ENCODE measurements around the gene MRPS33. TPM values are rescaled to one million over a fixed set of nuclear protein-coding genes. Genes with fewer than 3 reads are reported as not detected.

Gene MRPS33
- total and polyA plus RNA-seq, 2 of the 13 experiments (the other 11 are each of a cell fraction or from before 2014, with no cell fraction given): 50.9 to 91.0 TPM

DNA sequence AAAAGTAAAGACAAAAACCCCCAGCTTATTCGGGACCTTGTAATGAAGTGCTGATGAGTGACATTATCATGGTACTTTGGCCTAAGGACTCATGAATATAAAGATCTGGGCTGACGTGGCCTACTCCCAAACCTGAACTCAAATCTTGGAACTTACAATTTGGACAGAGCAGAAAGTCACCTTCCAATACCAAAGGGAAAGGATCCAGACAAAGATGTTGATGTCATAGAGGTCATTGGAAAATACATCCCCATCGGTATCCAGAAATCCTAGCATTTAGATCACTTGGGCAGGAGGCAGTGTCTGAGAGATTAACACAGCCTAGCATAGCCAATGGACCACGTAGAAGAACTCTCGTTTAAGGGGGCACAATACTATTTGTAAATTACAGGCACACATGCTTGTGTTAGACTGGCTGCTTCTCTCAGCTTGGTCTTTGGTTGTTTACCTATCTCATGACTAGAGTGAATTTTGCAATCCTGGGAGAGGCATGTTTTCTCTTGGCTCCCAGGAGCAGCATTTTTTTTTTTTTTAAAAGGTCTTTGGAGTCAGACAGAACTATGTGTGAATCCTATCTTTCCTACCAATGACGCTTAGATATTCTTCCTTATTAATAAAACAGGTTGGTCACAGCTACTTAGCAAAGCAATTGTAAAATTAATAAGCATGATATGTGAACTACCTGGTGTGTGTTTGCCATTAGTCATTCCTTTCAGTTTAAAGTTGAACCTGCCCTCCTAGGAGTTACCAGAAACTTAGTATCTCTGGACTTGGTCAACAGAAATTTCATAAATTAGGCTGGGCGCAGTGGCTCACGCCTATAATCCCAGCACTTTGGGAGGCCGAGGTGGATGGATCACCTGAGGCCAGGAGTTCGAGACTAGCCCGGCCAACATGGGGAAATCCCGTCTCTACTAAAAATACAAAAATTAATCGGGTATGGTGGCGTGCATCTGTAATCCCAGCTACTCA lies 27.8 kb upstream of the MRPS33 start (continued):
- TF ChIP-seq, protein P1, sequence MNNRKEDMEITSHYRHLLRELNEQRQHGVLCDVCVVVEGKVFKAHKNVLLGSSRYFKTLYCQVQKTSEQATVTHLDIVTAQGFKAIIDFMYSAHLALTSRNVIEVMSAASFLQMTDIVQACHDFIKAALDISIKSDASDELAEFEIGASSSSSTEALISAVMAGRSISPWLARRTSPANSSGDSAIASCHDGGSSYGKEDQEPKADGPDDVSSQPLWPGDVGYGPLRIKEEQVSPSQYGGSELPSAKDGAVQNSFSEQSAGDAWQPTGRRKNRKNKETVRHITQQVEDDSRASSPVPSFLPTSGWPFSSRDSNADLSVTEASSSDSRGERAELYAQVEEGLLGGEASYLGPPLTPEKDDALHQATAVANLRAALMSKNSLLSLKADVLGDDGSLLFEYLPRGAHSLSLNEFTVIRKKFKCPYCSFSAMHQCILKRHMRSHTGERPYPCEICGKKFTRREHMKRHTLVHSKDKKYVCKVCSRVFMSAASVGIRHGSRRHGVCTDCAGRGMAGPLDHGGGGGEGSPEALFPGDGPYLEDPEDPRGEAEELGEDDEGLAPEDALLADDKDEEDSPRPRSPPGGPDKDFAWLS (CRISPR knock-in tag; IDR thresholded peaks at IDR 0.05; ENCODE audit: borderline replicate concordance): no peak
- TF ChIP-seq, protein P2, sequence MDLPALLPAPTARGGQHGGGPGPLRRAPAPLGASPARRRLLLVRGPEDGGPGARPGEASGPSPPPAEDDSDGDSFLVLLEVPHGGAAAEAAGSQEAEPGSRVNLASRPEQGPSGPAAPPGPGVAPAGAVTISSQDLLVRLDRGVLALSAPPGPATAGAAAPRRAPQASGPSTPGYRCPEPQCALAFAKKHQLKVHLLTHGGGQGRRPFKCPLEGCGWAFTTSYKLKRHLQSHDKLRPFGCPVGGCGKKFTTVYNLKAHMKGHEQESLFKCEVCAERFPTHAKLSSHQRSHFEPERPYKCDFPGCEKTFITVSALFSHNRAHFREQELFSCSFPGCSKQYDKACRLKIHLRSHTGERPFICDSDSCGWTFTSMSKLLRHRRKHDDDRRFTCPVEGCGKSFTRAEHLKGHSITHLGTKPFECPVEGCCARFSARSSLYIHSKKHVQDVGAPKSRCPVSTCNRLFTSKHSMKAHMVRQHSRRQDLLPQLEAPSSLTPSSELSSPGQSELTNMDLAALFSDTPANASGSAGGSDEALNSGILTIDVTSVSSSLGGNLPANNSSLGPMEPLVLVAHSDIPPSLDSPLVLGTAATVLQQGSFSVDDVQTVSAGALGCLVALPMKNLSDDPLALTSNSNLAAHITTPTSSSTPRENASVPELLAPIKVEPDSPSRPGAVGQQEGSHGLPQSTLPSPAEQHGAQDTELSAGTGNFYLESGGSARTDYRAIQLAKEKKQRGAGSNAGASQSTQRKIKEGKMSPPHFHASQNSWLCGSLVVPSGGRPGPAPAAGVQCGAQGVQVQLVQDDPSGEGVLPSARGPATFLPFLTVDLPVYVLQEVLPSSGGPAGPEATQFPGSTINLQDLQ (CRISPR knock-in tag; IDR thresholded peaks at IDR 0.05): no peak
- TF ChIP-seq FOXA1 (IDR thresholded peaks at IDR 0.05): no peak
- TF ChIP-seq FOXA1 (CRISPR knock-in tag; IDR thresholded peaks at IDR 0.05): peak; percentile 89
- TF ChIP-seq, protein P3, sequence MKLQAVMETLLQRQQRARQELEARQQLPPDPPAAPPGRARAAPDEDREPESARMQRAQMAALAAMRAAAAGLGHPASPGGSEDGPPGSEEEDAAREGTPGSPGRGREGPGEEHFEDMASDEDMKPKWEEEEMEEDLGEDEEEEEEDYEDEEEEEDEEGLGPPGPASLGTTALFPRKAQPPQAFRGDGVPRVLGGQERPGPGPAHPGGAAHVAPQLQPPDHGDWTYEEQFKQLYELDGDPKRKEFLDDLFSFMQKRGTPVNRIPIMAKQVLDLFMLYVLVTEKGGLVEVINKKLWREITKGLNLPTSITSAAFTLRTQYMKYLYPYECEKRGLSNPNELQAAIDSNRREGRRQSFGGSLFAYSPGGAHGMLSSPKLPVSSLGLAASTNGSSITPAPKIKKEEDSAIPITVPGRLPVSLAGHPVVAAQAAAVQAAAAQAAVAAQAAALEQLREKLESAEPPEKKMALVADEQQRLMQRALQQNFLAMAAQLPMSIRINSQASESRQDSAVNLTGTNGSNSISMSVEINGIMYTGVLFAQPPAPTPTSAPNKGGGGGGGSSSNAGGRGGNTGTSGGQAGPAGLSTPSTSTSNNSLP (IDR thresholded peaks at IDR 0.05; ENCODE audit: low read depth, low read length): no peak
- TF ChIP-seq SMAD3 (CRISPR knock-in tag; IDR thresholded peaks at IDR 0.05): no peak
- no peak for TF ChIP-seq ZNF274 (CRISPR knock-in tag; IDR thresholded peaks at IDR 0.05)
- TF ChIP-seq LCORL (IDR thresholded peaks at IDR 0.05): no peak
- TF ChIP-seq LCORL (CRISPR knock-in tag; IDR thresholded peaks at IDR 0.05): peak; percentile 52; the same call in 1 of the 2 replicates
- peak; percentile 27; the same call in 1 of the 2 replicates for TF ChIP-seq SALL1 (CRISPR knock-in tag; IDR thresholded peaks at IDR 0.05)
- TF ChIP-seq, protein P4, sequence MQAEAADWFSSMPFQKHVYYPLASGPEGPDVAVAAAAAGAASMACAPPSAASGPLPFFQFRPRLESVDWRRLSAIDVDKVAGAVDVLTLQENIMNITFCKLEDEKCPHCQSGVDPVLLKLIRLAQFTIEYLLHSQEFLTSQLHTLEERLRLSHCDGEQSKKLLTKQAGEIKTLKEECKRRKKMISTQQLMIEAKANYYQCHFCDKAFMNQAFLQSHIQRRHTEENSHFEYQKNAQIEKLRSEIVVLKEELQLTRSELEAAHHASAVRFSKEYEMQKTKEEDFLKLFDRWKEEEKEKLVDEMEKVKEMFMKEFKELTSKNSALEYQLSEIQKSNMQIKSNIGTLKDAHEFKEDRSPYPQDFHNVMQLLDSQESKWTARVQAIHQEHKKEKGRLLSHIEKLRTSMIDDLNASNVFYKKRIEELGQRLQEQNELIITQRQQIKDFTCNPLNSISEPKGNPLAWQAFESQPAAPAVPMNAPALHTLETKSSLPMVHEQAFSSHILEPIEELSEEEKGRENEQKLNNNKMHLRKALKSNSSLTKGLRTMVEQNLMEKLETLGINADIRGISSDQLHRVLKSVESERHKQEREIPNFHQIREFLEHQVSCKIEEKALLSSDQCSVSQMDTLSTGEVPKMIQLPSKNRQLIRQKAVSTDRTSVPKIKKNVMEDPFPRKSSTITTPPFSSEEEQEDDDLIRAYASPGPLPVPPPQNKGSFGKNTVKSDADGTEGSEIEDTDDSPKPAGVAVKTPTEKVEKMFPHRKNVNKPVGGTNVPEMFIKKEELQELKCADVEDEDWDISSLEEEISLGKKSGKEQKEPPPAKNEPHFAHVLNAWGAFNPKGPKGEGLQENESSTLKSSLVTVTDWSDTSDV (CRISPR knock-in tag; IDR thresholded peaks at IDR 0.05): no peak
- TF ChIP-seq ZNF256 (CRISPR knock-in tag; conservative IDR thresholded peaks at IDR 0.05): no peak
- TF ChIP-seq, protein P5, sequence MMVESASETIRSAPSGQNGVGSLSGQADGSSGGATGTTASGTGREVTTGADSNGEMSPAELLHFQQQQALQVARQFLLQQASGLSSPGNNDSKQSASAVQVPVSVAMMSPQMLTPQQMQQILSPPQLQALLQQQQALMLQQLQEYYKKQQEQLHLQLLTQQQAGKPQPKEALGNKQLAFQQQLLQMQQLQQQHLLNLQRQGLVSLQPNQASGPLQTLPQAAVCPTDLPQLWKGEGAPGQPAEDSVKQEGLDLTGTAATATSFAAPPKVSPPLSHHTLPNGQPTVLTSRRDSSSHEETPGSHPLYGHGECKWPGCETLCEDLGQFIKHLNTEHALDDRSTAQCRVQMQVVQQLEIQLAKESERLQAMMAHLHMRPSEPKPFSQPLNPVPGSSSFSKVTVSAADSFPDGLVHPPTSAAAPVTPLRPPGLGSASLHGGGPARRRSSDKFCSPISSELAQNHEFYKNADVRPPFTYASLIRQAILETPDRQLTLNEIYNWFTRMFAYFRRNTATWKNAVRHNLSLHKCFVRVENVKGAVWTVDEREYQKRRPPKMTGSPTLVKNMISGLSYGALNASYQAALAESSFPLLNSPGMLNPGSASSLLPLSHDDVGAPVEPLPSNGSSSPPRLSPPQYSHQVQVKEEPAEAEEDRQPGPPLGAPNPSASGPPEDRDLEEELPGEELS (CRISPR knock-in tag; IDR thresholded peaks at IDR 0.05): peak; percentile 76
- no peak for TF ChIP-seq BHLHE40 (IDR thresholded peaks at IDR 0.05; ENCODE audit: low read length)
- TF ChIP-seq CEBPB (IDR thresholded peaks at IDR 0.05; ENCODE audit: borderline replicate concordance, low read depth, low read length): peak; percentile 90
- TF ChIP-seq POGZ (CRISPR knock-in tag; IDR thresholded peaks at IDR 0.05): peak; percentile 18; the same call in 1 of the 2 replicates
- TF ChIP-seq ATM (IDR thresholded peaks at IDR 0.05; ENCODE audit: borderline replicate concordance): no peak
- TF ChIP-seq MED8 (CRISPR knock-in tag; IDR thresholded peaks at IDR 0.05; ENCODE audit: insufficient replicate concordance): no peak
- no peak for TF ChIP-seq ZNF143 (CRISPR knock-in tag; IDR thresholded peaks at IDR 0.05)

Data from HepG2 (cell line).